Stimulated activated memory B cell treated with anti-CD40 and anti-IgM and Interleukin-4, amounts not matched to agents 10 μg/mL and 1 μg/mL and 100 μg/mL, for 72 hours (primary cell): ENCODE data around the gene CDC14B.

Experiments used
- ATAC-seq: fragments of 150-1000 bp; cut with Tn5 transposase; 2 replicates; pipeline ENCODE4 v1.10.0; 2021
- H3K27ac Mint-ChIP-seq: one replicate; pipeline ENCODE4 v1.8.0; 2022; ENCODE audit warnings: mild to moderate bottlenecking, mixed read lengths
- H3K27me3 Mint-ChIP-seq: one replicate; pipeline ENCODE4 v1.8.0; 2022; ENCODE audit warnings: mixed read lengths
- H3K36me3 Mint-ChIP-seq: one replicate; pipeline ENCODE4 v1.8.0; 2022; ENCODE audit warnings: mixed read lengths
- H3K4me1 Mint-ChIP-seq: one replicate; pipeline ENCODE4 v1.8.0; 2022; ENCODE audit warnings: mixed read lengths
- H3K4me3 Mint-ChIP-seq: one replicate; pipeline ENCODE4 v1.8.0; 2022; ENCODE audit warnings: mild to moderate bottlenecking, moderate library complexity, mixed read lengths
- H3K9me3 Mint-ChIP-seq: one replicate; pipeline ENCODE4 v1.8.0; 2022; ENCODE audit warnings: mixed read lengths

Gene CDC14B

GRCh38 chr9:96494215-96494800, 125.3 kb downstream of the CDC14B start:
- no peak for ATAC-seq
- no peaks in the 10 kb centered on the region for H3K9me3 Mint-ChIP-seq
- H3K4me1 Mint-ChIP-seq = no peaks in the 10 kb centered on the region
- H3K27me3 Mint-ChIP-seq = no peaks in the 10 kb centered on the region
- no peak overlapping the region for H3K27ac Mint-ChIP-seq
- no peak overlapping the region for H3K4me3 Mint-ChIP-seq
- peaks cover 18% of the 10 kb centered on the region for H3K36me3 Mint-ChIP-seq

GRCh38 chr9:96493757-96494156, 125.9 kb downstream of the CDC14B start:
- Mint-ChIP-seq H3K27ac (no peak overlapping the region), H3K27me3 (no peaks in the 10 kb centered on the region), H3K9me3 (no peaks in the 10 kb centered on the region), H3K36me3 (peaks cover 23% of the 10 kb centered on the region), H3K4me1 (no peaks in the 10 kb centered on the region), H3K4me3 (no peak overlapping the region)
- ATAC-seq = no peak

- H3K4me1 Mint-ChIP-seq = no peaks in the 10 kb centered on the region
- H3K27me3 Mint-ChIP-seq = no peaks in the 10 kb centered on the region
- H3K9me3 Mint-ChIP-seq = no peaks in the 10 kb centered on the region
- peaks cover 30% of the 10 kb centered on the region for H3K36me3 Mint-ChIP-seq
- no peak overlapping the region for H3K4me3 Mint-ChIP-seq
- H3K27ac Mint-ChIP-seq = no peak overlapping the region
- no peak for ATAC-seq
These were observed 126.6 kb downstream of the CDC14B start for GRCh38 chr9:96492993-96493531.

GRCh38 chr9:96491880-96492525, 127.6 kb downstream of the CDC14B start:
- no peak for ATAC-seq
- Mint-ChIP-seq H3K27me3 (no peaks in the 10 kb centered on the region), H3K4me1 (no peaks in the 10 kb centered on the region), H3K4me3 (no peak overlapping the region), H3K9me3 (no peaks in the 10 kb centered on the region), H3K27ac (no peak overlapping the region), H3K36me3 (peaks cover 34% of the 10 kb centered on the region)

- ATAC-seq = no peak
- peaks cover 34% of the 10 kb centered on the region for H3K36me3 Mint-ChIP-seq
- H3K27me3 Mint-ChIP-seq = no peaks in the 10 kb centered on the region
- no peak overlapping the region for H3K27ac Mint-ChIP-seq
- no peaks in the 10 kb centered on the region for H3K4me1 Mint-ChIP-seq
- H3K9me3 Mint-ChIP-seq = no peaks in the 10 kb centered on the region
- H3K4me3 Mint-ChIP-seq = no peak overlapping the region
These were observed 128.4 kb downstream of the CDC14B start for GRCh38 chr9:96491079-96491879.

- no peaks in the 10 kb centered on the region for H3K27me3 Mint-ChIP-seq
- H3K4me3 Mint-ChIP-seq = no peak overlapping the region
- H3K36me3 Mint-ChIP-seq = peaks cover 37% of the 10 kb centered on the region
- no peaks in the 10 kb centered on the region for H3K9me3 Mint-ChIP-seq
- H3K27ac Mint-ChIP-seq = no peak overlapping the region
- H3K4me1 Mint-ChIP-seq = peaks cover 3% of the 10 kb centered on the region
- ATAC-seq = no peak
These were observed 129.0 kb downstream of the CDC14B start for GRCh38 chr9:96490534-96491078.

GRCh38 chr9:96489482-96489979, 130.1 kb downstream of the CDC14B start:
- no peak overlapping the region for H3K27ac Mint-ChIP-seq
- H3K9me3 Mint-ChIP-seq = no peaks in the 10 kb centered on the region
- H3K27me3 Mint-ChIP-seq = no peaks in the 10 kb centered on the region
- no peak overlapping the region for H3K4me3 Mint-ChIP-seq
- peaks cover 14% of the 10 kb centered on the region for H3K4me1 Mint-ChIP-seq
- H3K36me3 Mint-ChIP-seq = peaks cover 41% of the 10 kb centered on the region
- no peak for ATAC-seq

GRCh38 chr9:96487949-96488348, 131.7 kb downstream of the CDC14B start:
- ATAC-seq = no peak
- no peak overlapping the region for H3K4me3 Mint-ChIP-seq
- H3K36me3 Mint-ChIP-seq = peaks cover 49% of the 10 kb centered on the region
- no peaks in the 10 kb centered on the region for H3K9me3 Mint-ChIP-seq
- H3K27me3 Mint-ChIP-seq = no peaks in the 10 kb centered on the region
- H3K27ac Mint-ChIP-seq = no peak overlapping the region
- peaks cover 24% of the 10 kb centered on the region for H3K4me1 Mint-ChIP-seq

- Mint-ChIP-seq H3K27ac (no peak overlapping the region), H3K27me3 (no peaks in the 10 kb centered on the region), H3K4me3 (no peak overlapping the region), H3K36me3 (peaks cover 57% of the 10 kb centered on the region), H3K4me1 (peaks cover 24% of the 10 kb centered on the region), H3K9me3 (no peaks in the 10 kb centered on the region)
- no peak for ATAC-seq
These were observed 132.6 kb downstream of the CDC14B start for GRCh38 chr9:96487029-96487396.

GRCh38 chr9:96486386-96487028, 133.1 kb downstream of the CDC14B start:
- Mint-ChIP-seq H3K4me1 (peaks cover 24% of the 10 kb centered on the region), H3K27ac (no peak overlapping the region), H3K27me3 (no peaks in the 10 kb centered on the region), H3K9me3 (no peaks in the 10 kb centered on the region), H3K36me3 (peaks cover 55% of the 10 kb centered on the region), H3K4me3 (no peak overlapping the region)
- ATAC-seq = no peak

GRCh38 chr9:96485280-96485679, 134.4 kb downstream of the CDC14B start:
- Mint-ChIP-seq H3K27ac (peak overlapping the region; percentile 27), H3K4me1 (peaks cover 24% of the 10 kb centered on the region), H3K9me3 (no peaks in the 10 kb centered on the region), H3K27me3 (no peaks in the 10 kb centered on the region), H3K4me3 (no peak overlapping the region), H3K36me3 (peaks cover 50% of the 10 kb centered on the region)
- ATAC-seq = no peak

- Mint-ChIP-seq H3K36me3 (peaks cover 43% of the 10 kb centered on the region), H3K9me3 (no peaks in the 10 kb centered on the region), H3K27me3 (no peaks in the 10 kb centered on the region), H3K4me3 (no peak overlapping the region), H3K27ac (peak overlapping the region; percentile 27), H3K4me1 (peaks cover 24% of the 10 kb centered on the region)
- ATAC-seq = peak; percentile 98
These were observed 135.1 kb downstream of the CDC14B start for GRCh38 chr9:96484521-96484931.

GRCh38 chr9:96483733-96484390, 135.8 kb downstream of the CDC14B start:
- H3K36me3 Mint-ChIP-seq = peaks cover 38% of the 10 kb centered on the region
- no peak for ATAC-seq
- no peaks in the 10 kb centered on the region for H3K9me3 Mint-ChIP-seq
- no peak overlapping the region for H3K4me3 Mint-ChIP-seq
- no peaks in the 10 kb centered on the region for H3K27me3 Mint-ChIP-seq
- no peak overlapping the region for H3K27ac Mint-ChIP-seq
- peaks cover 27% of the 10 kb centered on the region for H3K4me1 Mint-ChIP-seq

GRCh38 chr9:96483197-96483596, 136.4 kb downstream of the CDC14B start:
- H3K27me3 Mint-ChIP-seq = no peaks in the 10 kb centered on the region
- no peaks in the 10 kb centered on the region for H3K9me3 Mint-ChIP-seq
- no peak for ATAC-seq
- peaks cover 38% of the 10 kb centered on the region for H3K36me3 Mint-ChIP-seq
- peaks cover 33% of the 10 kb centered on the region for H3K4me1 Mint-ChIP-seq
- no peak overlapping the region for H3K27ac Mint-ChIP-seq
- no peak overlapping the region for H3K4me3 Mint-ChIP-seq
